GM21360 (cell line): ENCODE measurements around the gene ZCCHC10.
"Not testable (repeated sequence)": the region's sequence is repeated elsewhere in the genome, so short reads cannot be mapped to it uniquely, and the experiment has no call there.

Source experiments
- ATAC-seq: cut with Tn5 transposase; IDR thresholded peaks from one replicate; pipeline ENCODE4 v1.9.1; 2021; ENCODE audit warnings: mild to moderate bottlenecking, moderate library complexity; ENCODE audit not compliant: unreplicated experiment

The ZCCHC10 gene

DNA sequence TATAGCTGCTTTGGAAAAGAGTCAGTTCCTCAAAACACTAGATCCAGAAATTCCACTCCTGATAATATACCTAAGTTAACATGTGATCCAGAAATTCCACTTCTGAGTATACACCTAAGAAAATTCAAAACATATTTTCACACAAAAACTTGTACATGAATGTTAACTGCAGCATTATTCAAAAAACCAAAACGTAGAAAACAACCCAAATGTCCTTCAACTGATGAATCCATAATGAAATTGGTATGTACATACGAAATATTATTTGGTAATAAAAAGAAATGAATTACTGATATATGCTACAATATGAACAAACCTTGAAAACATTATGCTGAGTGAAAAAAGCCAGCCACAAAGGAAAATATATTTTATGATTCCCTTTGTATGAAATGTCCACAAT lies 46.4 kb downstream of the ZCCHC10 start:
- no peak for ATAC-seq

- ATAC-seq, result no peak
These were observed 46.9 kb downstream of the ZCCHC10 start for GRCh38 chr5:132979367-132979940.

DNA sequence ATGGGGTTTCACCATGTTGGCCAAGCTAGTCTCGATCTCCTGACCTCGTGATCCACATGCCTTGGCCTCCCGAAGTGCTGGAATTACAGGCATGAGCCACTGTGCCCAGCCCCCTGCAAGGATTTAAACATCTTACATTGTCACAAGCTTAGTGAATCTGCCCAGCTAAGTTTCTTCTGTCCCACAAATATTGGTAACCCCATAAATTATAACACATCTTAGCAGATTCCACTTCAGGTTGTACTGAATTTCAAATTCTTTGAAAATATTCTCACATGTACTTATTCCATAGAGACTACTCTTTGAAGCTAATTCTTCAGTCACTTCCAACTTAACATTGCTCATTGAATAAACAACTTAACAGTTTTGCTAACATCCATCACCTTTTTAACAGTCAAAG lies 49.5 kb downstream of the ZCCHC10 start:
- ATAC-seq, result no peak

DNA sequence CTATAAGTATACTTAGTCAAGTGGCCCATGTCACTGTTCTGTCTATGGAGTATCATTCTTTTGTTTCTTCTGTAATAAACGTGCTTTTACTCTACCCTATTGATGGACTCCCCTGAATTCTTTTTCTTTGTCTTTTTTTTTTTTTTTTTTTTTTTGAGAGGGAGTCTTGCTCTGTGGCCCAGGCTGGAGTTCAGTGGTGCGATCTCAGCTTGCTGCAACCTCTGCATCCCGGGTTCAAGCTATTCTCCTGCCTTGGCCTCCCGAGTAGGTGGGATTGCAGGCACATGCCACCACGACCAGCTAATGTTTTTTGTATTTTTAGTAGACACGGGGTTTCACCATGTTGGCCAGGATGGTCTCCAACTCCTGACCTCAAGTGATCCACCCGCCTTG lies 53.9 kb downstream of the ZCCHC10 start:
- not testable (repeated sequence) for ATAC-seq

DNA sequence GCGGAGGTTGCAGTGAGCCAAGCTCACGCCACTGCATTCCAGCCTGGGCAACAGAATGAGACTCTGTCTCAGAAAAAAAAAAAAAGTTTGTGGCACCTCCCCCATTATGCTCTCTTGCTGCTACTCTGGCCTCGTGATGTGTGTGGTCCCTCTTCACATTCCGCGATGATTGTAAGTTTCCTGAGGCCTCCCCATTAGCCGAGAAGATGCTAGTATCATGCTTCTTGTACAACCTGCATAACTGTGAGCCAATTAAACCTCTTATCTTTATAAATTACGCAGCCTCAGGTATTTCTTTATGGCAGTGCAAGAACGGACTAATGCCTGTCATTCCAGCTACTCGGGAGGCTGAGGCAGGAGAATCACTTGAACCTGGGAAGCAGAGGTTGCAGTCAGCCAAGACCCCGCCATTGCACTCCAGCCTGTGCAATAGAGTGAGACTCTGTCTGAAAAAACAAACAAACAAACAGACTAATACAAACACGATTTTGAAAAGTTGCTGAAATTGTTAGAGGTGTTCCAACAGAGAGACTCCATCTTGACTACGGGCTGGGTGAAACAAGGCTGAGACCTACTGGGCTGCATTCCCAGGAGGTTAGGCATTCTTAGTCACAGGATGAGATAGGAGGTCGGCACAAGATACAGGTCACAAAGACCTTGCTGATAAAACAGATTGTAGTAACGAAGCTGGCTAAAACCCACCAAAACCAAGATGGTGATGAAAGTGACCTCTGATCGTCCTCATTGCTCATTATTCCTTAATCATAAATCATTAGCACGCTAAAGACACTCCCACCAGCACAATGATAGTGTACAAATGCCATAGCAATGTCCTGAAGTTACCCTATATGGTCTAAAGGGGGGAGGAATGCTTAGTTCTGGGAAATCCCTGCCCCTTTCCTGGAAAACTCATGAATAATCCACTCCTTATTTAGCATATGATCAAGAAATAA lies 54.6 kb downstream of the ZCCHC10 start:
- no peak for ATAC-seq

DNA sequence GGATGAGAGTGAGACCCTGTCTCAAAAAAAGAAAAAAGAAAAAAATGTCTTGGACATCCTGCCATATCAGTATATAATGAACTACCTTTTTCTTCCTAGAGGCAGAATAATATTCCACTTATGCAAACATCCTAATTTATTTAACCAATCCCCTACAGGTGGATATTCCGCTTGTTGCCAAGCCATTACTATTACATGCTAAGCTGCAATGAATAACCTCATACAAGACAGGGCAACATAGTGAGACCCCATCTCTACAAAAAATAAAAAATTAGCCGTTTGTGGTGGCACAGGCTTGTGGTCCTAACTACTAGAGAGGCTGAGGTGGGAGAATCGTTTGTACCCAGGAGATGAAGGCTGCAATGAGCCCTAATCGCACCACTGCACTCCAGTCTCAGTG lies 61.2 kb downstream of the ZCCHC10 start:
- ATAC-seq, result no peak

DNA sequence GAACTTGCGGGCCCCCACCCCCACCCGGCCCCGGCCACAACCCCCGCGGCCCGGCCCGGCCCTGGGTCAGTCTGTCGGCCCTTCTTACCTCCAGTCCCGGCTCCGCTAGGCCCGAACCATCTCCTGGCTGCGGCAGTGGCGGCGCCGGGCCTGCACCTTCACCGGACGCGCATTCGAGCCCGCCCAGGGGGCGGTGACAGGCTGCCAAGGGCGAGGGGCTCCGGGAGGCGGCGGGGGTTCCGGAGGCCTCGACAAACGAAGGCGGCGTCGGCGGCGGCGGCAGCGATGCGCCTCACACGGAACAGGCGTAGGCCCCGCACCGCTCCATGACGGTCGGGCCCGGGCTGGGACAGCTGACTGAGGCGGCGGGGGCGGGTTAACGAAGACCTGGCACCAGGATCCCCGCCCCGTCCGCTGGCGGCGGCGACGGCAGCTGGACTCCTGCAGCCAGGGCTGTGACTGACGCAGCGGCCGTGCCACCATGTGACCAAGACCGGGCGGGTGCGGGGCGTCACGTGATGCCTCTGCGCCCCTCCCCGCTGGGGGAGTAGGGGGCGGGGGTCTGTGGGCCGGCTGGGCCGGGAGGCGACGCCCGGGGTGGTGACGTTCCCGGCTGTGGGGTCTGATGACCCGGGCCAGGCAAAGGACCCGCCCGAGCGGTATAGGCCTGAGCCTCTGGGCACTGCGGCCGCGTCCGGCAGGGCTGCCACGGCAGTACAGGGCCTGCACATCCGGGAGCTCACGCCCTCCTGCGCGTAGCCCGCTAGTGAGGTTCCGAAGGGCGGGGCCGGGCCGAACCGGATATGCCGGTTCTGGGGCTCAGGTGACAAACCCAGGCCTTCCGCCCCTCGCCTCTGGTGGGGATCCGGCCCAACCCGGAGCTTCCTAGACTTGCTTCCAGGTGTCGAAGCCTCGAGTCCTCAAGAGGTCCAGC lies 62.9 kb downstream of the ZCCHC10 start, which contains the start of gene AFF4:
AFF4 (minus strand) TSS at position 464 of the 934 bp plus-strand sequence. CDS start 26,445 bp downstream, outside the sequence.
- peak; percentile 93 for ATAC-seq

- ATAC-seq, result no peak
These were observed 63.8 kb downstream of the ZCCHC10 start for GRCh38 chr5:132962429-132963021.

- no peak for ATAC-seq
These were observed 64.5 kb downstream of the ZCCHC10 start for GRCh38 chr5:132961887-132962286.

DNA sequence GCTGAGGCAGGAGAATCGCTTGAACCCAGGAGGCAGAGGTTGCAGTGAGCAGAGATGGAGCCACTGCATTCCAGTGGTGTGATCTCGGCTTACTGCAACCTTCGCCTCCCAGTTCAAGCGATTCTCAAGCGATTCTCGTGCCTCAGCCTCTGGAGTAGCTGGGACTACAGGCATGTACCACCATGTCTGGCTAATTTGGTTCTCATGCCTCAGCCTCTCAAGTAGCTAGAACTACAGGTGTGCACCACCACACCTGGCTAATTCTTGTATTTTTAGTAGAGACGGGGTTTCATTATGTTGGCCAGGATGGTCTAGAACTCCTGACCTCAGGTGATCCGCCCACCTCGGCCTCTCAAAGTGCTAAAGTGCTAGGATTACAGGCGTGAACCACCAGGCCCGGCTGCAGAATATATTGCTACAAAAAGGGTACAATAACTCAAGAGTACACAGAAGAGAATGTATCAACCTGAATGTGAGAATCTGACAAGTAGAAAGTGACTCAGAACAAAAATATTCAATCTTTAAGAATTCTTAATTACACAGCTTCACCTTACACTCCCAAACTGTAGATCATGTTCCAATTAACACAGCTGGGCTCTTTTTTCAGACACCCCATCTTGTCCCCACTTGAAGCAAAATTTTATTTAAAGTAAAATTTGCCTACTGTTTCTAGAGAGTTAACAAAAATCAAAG lies 65.1 kb downstream of the ZCCHC10 start:
- ATAC-seq, result not testable (repeated sequence)

GRCh38 chr5:132956166-132956799 lies 70.1 kb downstream of the ZCCHC10 start:
- not testable (repeated sequence) for ATAC-seq

- ATAC-seq, result no peak
These were observed 72.6 kb downstream of the ZCCHC10 start for GRCh38 chr5:132953710-132954109.

DNA sequence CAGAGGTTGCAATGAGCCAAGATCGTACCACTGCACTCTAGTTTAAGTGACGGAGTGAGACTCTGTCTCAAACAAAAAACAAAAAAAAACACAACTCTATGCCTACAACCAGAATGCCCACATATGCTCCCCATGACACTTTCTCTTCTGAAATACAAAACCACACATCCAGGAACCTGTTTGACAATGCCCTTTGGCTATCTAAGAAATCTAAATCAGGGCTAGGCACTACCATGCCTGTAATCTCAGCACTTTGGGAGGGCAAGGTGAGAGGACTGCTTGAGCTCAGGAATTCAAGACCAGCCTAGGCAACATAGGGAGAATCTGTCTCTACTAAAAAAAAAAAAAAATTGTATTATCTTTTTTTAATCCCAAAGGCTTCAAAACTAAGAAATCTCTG lies 73.5 kb downstream of the ZCCHC10 start:
- ATAC-seq, result no peak

GRCh38 chr5:132951897-132952296 lies 74.5 kb downstream of the ZCCHC10 start:
- ATAC-seq, result no peak

DNA sequence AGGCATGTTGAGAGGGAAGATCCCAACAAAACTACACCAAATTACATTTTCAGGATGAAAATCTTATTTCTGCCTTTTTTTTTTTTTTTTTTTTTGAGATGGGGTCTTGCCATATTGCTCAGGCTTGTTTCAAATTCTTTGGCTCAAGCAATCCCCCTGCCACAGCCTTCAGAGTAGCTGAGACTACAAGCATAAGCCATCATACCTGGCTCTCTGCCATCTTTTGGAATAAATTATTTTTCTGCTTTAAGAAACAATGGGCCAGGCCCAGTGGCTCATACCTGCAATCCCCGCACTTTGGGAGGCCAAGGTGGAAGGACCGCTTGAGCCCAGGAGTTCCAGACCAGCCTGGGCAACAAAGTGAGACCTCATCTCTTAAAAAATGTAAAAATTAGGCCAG lies 77.2 kb downstream of the ZCCHC10 start:
- ATAC-seq, result no peak

DNA sequence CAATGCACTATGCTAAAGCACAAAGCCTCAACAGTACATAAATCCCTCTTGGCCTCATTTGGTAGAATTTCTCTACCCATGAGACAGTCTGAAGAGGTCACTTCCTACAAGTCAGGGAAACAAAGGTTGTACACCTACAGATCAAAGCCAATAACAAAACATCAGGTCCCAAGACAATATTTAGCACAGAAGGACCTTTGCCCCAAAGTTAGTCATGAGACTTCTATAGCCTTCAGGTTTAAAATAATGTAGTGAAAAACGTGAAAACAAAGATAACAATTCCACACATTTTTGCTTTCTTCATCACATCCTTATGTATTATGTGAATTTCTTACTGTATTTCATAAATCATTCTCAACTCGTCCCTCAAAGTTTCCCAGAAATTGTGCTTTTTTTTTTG lies 78.7 kb downstream of the ZCCHC10 start:
- ATAC-seq, result no peak
